GM20000 (cell line): ENCODE measurements around the gene CCDC50.

ENCODE experiments used
- DNase-seq: peaks from one replicate; pipeline ENCODE4 v3.0.0; 2012; ENCODE audit warnings: low spot score
- CTCF ChIP-seq: IDR thresholded peaks from 2 replicates; pipeline ENCODE4 v1.5.1; 2012; ENCODE audit warnings: mild to moderate bottlenecking, control low read depth; ENCODE audit errors: extremely low read depth, missing control alignments

Gene CCDC50

DNA sequence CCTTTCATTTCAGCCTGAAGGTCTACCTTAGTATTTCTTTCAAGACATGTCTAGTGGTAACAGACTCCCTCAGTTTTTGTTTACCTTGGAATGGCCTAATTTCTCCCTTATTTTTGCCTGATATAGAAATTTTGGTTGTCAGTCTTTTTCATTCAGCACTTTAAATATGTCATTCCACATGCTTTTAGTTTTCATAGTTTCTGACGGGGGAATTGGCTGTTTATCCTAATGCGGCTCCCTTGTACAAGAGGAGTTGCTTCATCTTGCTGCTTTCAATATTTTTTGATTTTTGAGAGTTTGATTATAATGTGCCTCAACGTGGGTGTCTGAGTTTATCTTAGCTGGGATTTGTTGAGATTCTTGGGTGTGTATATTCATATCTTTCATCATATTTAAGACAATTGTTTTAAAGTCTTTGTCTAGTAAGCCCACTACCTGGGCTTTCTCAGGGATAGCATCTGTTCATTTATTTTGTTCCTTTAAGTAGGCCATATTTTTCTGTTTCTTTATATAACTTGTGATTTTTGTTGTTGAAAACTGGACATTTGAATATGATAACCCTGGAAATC, 80.7 kb downstream of the CCDC50 start:
- no peak for DNase-seq
- no peak for TF ChIP-seq CTCF

GRCh38 chr3:191412759-191413158, 83.6 kb downstream of the CCDC50 start:
- DNase-seq, result no peak
- no peak for TF ChIP-seq CTCF

GRCh38 chr3:191414286-191414685, 85.1 kb downstream of the CCDC50 start:
- no peak for TF ChIP-seq CTCF
- no peak for DNase-seq

DNA sequence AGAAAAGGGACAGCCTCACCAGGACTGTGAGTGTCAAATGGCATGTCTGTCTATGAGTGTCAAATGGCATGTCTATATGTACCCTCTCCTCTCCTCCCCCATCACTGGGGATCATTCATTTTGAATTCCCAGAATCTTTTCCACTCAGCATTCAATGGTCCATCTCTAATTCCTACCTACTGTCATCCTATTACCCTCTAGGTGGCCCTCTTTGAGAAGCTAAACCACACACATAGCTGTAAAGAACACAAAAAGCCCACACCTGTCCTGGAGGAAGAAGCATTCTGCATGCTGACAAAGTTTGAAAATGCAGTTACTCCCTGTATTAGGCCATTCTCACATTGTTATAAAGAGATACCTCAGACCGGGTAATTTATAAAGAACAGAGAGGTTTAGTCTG, 85.5 kb downstream of the CCDC50 start:
- no peak for TF ChIP-seq CTCF
- no peak for DNase-seq

DNA sequence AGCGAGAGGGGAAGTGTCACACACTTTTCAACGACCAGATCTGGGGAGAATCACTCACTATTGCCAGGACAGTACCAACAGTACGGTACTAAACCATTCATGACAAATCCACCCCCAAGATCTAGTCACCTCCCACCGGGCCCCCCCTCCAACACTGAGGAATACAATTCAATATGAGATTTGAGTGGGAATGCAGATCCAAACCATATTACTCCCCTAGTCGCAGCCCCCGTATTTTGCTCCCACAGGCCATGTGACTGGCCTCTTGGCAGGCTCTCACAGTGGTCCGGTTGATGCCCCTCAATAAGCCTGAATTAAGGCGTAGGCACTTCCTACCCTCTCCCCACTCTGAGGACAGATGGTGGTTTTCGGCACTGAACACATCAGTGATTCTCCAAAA, 86.4 kb downstream of the CCDC50 start:
- TF ChIP-seq CTCF, result no peak
- DNase-seq, result no peak

- DNase-seq, result no peak
- TF ChIP-seq CTCF, result no peak
These were observed 88.2 kb downstream of the CCDC50 start for GRCh38 chr3:191417457-191417729.

- no peak for DNase-seq
- TF ChIP-seq CTCF, result no peak
These were observed 91.6 kb downstream of the CCDC50 start for GRCh38 chr3:191420771-191421170.

GRCh38 chr3:191424881-191425280, 95.7 kb downstream of the CCDC50 start:
- no peak for DNase-seq
- TF ChIP-seq CTCF, result no peak
